Measurements from ENCODE around the gene ZNF423.

- TF ChIP-seq, protein P1, sequence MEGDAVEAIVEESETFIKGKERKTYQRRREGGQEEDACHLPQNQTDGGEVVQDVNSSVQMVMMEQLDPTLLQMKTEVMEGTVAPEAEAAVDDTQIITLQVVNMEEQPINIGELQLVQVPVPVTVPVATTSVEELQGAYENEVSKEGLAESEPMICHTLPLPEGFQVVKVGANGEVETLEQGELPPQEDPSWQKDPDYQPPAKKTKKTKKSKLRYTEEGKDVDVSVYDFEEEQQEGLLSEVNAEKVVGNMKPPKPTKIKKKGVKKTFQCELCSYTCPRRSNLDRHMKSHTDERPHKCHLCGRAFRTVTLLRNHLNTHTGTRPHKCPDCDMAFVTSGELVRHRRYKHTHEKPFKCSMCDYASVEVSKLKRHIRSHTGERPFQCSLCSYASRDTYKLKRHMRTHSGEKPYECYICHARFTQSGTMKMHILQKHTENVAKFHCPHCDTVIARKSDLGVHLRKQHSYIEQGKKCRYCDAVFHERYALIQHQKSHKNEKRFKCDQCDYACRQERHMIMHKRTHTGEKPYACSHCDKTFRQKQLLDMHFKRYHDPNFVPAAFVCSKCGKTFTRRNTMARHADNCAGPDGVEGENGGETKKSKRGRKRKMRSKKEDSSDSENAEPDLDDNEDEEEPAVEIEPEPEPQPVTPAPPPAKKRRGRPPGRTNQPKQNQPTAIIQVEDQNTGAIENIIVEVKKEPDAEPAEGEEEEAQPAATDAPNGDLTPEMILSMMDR (IDR thresholded peaks at IDR 0.05; ENCODE audit: low read length): no peak
- TF ChIP-seq EZH2phosphoT487 (IDR thresholded peaks at IDR 0.05; ENCODE audit: low read length): no peak
These were observed 413.1 kb downstream of the ZNF423 start for GRCh38 chr16:49442805-49443204.

Data from MM.1S (cell line).